Sigmoid colon (tissue), 4 donors: ENCODE results near the gene C14orf93.

Experiments used
- CTCF ChIP-seq, 4 experiments: fragments of 450-650 bp in 3 of 4; fragments of 200-600 bp in 1 of 4; IDR thresholded peaks; one replicate each; pipeline ENCODE4 v1.5.1; 2016 to 2019; ENCODE audit warnings: antibody characterized with exemption in 4 of 4, mild to moderate bottlenecking in 3 of 4, moderate library complexity in 2 of 4
- EP300 ChIP-seq, 4 donors: sonication (generic); formaldehyde crosslinking; IDR thresholded peaks; one replicate each; pipeline ENCODE4 v1.6.1; 2017; ENCODE audit warnings: antibody characterized with exemption in 4 of 4
- POLR2A ChIP-seq, 2 donors: fragments of 450-650 bp; IDR thresholded peaks; one replicate each; pipeline ENCODE4 v1.6.1; 2016; ENCODE audit warnings: antibody characterized with exemption in 2 of 2, mild to moderate bottlenecking in 2 of 2, moderate library complexity in 2 of 2

- TF ChIP-seq CTCF (IDR thresholded peaks at IDR 0.05) (peak in 2 of 4 experiments; percentile 20 to 43), EP300 (IDR thresholded peaks at IDR 0.05) (no peak), POLR2A (IDR thresholded peaks at IDR 0.05) (peak in 1 of 2 donors; percentile 36)
These were observed 24.8 kb upstream of the C14orf93 start, which contains the start of gene PSMB5 for GRCh38 chr14:23034498-23035302.
